Measurements from ENCODE around the gene MUC5B.

GRCh38 chr11:1199241-1199750 lies 23.6 kb upstream of the MUC5B start:
- no peak for TF ChIP-seq ELF4 (CRISPR knock-in tag; IDR thresholded peaks at IDR 0.05; ENCODE audit: low read depth)
- TF ChIP-seq, protein P1, sequence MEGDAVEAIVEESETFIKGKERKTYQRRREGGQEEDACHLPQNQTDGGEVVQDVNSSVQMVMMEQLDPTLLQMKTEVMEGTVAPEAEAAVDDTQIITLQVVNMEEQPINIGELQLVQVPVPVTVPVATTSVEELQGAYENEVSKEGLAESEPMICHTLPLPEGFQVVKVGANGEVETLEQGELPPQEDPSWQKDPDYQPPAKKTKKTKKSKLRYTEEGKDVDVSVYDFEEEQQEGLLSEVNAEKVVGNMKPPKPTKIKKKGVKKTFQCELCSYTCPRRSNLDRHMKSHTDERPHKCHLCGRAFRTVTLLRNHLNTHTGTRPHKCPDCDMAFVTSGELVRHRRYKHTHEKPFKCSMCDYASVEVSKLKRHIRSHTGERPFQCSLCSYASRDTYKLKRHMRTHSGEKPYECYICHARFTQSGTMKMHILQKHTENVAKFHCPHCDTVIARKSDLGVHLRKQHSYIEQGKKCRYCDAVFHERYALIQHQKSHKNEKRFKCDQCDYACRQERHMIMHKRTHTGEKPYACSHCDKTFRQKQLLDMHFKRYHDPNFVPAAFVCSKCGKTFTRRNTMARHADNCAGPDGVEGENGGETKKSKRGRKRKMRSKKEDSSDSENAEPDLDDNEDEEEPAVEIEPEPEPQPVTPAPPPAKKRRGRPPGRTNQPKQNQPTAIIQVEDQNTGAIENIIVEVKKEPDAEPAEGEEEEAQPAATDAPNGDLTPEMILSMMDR (IDR thresholded peaks at IDR 0.05), result no peak
- TF ChIP-seq MAX (CRISPR knock-in tag; IDR thresholded peaks at IDR 0.05), result no peak
- TF ChIP-seq CBFB (CRISPR knock-in tag; IDR thresholded peaks at IDR 0.05; ENCODE audit: low read depth), result no peak
- TF ChIP-seq NR3C1 (CRISPR knock-in tag; conservative IDR thresholded peaks at IDR 0.05; ENCODE audit: low read depth), result no peak
- TF ChIP-seq RELA (CRISPR knock-in tag; IDR thresholded peaks at IDR 0.05; ENCODE audit: borderline replicate concordance), result no peak
- TF ChIP-seq NR2C2 (CRISPR knock-in tag; IDR thresholded peaks at IDR 0.05), result no peak
- no peak for TF ChIP-seq NR1H2 (CRISPR knock-in tag; IDR thresholded peaks at IDR 0.05)

All from WTC11 (cell line).